Coronary artery (tissue), 2 donors: Measurements from ENCODE around the gene RAB36.

ENCODE experiments used
- DNase-seq: peaks from one replicate; pipeline ENCODE4 v3.0.0-alpha.2; 2017; ENCODE audit warnings: low spot score
- H3K27ac ChIP-seq, 2 donors: fragments of 200-600 bp; sonication (generic); one replicate each; pipeline ENCODE4 v1.5.1; 2016 to 2019
- H3K4me3 ChIP-seq: fragments of 200-600 bp; sonication (generic); 2 replicates; pipeline ENCODE4 v1.5.1; 2016; ENCODE audit warnings: mild to moderate bottlenecking, moderate library complexity
- TF ChIP-seq, protein P1 (sequence below): fragments of 200-600 bp; sonication (generic); IDR thresholded peaks from one replicate; pipeline ENCODE4 v1.5.1; 2019; ENCODE audit warnings: antibody characterized with exemption

The RAB36 gene

DNA sequence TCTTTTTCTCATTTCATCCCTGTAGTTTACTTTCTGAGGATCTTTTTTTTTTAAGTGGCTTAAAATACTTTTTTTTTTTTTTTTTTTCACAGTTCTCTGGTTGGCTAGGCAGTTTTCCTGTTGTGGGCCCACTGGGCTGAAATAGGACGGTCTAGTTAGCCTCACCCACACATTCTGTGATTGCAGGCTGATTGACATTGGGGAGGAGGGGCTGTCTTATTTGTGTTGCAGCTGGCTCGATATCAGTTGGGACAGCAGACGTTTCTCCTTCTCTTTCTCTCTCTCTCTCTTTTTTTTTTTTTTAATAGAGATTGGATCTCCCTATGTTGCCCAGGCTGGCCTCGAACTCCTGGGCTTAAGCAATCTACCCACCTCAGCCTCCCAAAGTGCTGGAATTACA, 41.9 kb downstream of the RAB36 start:
- TF ChIP-seq, protein P1, sequence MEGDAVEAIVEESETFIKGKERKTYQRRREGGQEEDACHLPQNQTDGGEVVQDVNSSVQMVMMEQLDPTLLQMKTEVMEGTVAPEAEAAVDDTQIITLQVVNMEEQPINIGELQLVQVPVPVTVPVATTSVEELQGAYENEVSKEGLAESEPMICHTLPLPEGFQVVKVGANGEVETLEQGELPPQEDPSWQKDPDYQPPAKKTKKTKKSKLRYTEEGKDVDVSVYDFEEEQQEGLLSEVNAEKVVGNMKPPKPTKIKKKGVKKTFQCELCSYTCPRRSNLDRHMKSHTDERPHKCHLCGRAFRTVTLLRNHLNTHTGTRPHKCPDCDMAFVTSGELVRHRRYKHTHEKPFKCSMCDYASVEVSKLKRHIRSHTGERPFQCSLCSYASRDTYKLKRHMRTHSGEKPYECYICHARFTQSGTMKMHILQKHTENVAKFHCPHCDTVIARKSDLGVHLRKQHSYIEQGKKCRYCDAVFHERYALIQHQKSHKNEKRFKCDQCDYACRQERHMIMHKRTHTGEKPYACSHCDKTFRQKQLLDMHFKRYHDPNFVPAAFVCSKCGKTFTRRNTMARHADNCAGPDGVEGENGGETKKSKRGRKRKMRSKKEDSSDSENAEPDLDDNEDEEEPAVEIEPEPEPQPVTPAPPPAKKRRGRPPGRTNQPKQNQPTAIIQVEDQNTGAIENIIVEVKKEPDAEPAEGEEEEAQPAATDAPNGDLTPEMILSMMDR: no peak
- no peak for DNase-seq
- Histone ChIP-seq H3K4me3 (no peak overlapping the region), H3K27ac (peak overlapping the region in 1 of 2 donors; percentile 68)

DNA sequence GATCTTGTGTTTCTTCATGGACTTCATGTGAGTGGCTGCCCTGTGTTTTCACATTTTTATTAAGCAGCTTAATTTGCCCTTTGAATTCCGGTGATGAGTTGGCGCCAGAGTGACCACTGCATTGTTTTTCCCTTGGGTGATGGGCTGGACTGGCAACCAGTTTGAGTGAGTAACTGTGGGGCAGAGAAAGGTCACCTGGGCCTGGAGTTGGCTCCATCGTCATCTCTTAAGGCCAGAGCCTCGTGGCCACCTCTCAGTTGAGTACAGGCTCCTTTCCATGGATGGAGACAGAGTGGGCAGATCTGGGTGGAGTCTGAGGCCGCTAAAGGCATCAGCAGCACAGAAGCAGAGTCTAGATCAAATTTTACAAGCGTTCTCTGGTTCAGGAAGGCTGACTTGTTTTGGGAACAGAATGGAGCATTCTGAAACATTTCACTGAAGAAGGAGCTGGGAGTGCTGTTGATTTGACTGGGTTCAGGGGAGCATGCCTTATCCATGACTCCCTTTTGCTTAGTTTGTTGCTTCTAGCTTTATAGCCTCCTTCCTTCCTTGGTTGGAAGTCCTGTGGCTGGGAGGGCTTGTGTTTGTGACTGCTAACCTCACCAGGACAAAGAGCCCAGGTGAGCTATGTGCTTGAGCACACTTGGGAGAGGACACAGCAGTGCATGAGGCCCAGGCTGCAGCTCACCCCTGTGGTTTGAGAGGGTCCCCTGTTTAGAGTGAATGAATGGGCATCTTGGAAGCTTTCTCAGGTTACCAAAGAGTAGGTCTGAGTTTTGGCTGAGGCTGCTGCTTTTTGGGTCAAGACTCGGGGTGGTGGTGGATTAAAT, 42.8 kb downstream of the RAB36 start:
- TF ChIP-seq, protein P1: no peak
- no peak for DNase-seq
- peak overlapping the region in 1 of 2 donors; percentile 68 for H3K27ac ChIP-seq
- H3K4me3 ChIP-seq: no peak overlapping the region

DNA sequence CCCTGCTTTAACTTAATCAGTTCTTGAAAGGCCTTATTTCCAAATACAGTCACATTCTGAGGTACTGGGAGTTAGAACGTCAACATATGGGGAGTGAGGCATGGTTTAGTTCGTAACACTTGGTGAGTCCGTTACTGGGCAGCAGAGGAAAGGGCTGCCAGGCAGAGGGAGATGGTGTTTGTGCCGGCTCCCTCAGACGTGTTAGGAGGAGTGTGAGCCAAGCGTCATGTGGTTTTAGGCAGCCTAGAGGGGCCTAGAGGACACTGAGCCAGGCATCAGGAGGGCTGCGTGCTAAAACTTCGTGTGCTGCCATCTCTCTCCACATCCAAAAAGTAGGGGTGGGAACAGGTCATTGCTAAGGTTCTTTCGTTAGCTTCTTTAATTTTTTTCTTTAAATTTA, 45.2 kb downstream of the RAB36 start:
- TF ChIP-seq, protein P1: no peak
- DNase-seq: no peak
- H3K4me3 ChIP-seq: no peak overlapping the region
- no peak overlapping the region for H3K27ac ChIP-seq

DNA sequence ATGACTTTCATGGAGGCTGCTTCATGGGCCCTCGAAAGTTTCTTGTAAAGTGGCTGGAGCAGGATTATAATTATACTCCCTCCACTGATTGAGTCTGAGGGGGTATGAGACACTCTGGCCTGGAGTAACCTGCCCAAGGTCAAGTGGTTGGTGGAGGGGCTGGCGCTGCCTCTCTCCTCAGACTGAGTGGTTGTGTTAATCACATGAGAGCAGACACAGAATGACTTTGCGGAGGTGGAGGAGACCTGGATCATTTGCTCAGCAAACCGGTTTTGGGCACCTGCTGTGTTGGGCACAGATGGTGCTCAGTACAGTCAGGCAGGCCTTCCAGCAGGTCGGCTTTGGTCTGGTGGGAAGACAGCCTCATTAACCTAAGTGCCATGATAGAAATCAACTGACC, 46.9 kb downstream of the RAB36 start:
- TF ChIP-seq, protein P1: no peak
- no peak overlapping the region for H3K27ac ChIP-seq
- H3K4me3 ChIP-seq: no peak overlapping the region
- no peak for DNase-seq

DNA sequence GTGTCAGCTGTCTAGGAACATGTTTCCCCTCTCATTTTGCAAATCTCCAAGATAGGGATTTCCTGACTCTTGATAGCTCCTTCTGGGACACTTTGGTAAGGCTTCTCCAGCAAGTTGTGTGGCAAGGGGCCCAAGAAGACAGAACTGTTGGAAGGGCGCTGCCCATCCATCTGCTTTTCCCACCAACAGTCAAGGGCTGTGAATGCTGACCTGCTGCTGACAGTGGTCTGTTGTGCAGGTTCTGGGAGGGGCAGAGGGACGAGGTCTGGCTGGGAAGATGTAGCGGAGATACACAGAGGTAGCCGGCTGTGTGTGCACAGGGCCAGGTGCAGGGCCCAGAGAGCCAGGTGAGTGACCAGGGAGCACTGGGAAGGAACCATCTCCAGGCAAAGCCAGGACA, 47.3 kb downstream of the RAB36 start:
- no peak for DNase-seq
- H3K27ac ChIP-seq: no peak overlapping the region
- TF ChIP-seq, protein P1: no peak
- H3K4me3 ChIP-seq: no peak overlapping the region

DNA sequence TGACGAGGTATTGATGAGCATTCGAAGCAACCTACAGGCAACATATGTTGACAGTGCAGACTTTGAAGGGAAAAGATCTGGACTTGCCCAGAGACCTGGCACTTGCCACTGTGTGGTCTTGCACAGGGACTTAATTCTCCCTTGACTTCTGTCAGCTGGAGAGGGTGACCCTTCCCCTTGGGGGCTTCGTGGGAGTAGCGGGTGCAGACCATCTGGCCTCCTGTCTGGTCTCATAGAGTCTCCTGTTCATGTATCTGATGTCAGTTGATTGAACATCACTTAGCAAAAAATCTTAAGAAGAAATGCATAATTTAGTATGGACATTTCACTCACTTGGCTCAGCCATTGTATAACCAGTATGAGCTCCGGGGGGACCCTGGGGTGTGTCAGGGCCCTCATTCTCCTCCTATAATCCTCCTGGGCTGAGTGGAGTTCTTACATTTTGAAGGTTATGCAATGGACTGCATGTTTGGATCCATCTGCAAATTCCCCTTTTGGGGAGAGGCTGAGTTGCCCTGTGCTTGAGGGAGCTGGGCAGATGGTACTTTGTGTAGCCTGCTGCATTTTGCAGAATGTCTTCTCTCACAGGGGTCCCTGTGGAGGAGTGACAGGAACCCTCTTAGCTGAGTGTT, 48.0 kb downstream of the RAB36 start:
- TF ChIP-seq, protein P1: no peak
- H3K27ac ChIP-seq: no peak overlapping the region
- H3K4me3 ChIP-seq: no peak overlapping the region
- DNase-seq: no peak

DNA sequence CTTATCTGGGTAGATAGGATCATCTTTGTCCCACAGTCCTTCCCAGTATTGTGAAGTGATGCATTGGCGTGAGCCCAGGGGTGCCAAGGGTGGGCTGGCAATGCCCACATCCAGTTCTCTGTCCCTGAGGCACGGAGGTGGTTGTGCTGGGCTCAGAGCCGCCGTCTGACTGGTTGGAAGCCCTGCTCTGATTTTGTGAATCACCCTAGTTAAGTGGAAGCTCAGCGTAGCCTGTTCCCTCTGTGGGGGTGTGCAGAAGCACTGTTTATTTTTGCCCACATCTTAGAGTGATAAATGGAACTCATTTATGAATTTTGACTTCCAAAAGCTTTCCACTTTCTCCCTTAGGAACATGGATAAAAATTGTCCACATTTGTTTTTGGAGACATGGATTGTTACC, 48.6 kb downstream of the RAB36 start:
- TF ChIP-seq, protein P1: no peak
- Histone ChIP-seq H3K27ac (no peak overlapping the region), H3K4me3 (no peak overlapping the region)
- no peak for DNase-seq
